Left ventricle myocardium superior (tissue), 1 donor: ENCODE measurements around the gene IPO7. TPM values are rescaled to one million over a fixed set of nuclear protein-coding genes. Genes with fewer than 3 reads are reported as not detected.
"Not testable (repeated sequence)": the region's sequence is repeated elsewhere in the genome, so short reads cannot be mapped to it uniquely, and the experiment has no call there.

Experiments used
- ATAC-seq: fragments of 200-7000 bp; cut with Tn5 transposase; one replicate; pipeline ENCODE4 v1.9.1; 2020; ENCODE audit warnings: mild to moderate bottlenecking, moderate library complexity
- DNase-seq: peaks from one replicate; pipeline ENCODE4 v3.0.0-alpha.2; 2020
- intact Hi-C: fragments of 100-400 bp; cut with micrococcal nuclease; formaldehyde crosslinking; loops from one replicate; pipeline ENCODE4 v1.11.0; 2022
- long read RNA-seq: library from polyadenylated mRNA; unstranded; transcript quantifications from one replicate; pipeline ENCODE4 v2.0.0, GENCODE V29; 2021
- total RNA-seq: library from RNA; stranded (reverse); fragmentation: NEBNext Ultra II Directional; extraction: Animal tissue kit (Norgen Biotek cat#: 25700); gene quantifications from one replicate; pipeline ENCODE4 v1.2.1, GENCODE V29; 2021
- donor health status: DM: no; HTN: yes; CAD: no; lungs with severe emphysema.

IPO7 gene
- total RNA-seq: 146 TPM
- long read RNA-seq, full-length matches to known transcripts: 2 of 33 reads
- long read RNA-seq, partial matches to known transcripts: 13 of 33 reads
- long read RNA-seq, other reads (novel, unspliced or antisense): 18 of 33 reads

- peak; percentile 96 for ATAC-seq
- peak; percentile 94 for DNase-seq
- intact Hi-C loops: no loop called here
Observed at GRCh38 chr11:9384535-9385326, at the start of gene IPO7. Gene IPO7, plus strand, starts transcription at chr11:9384652. Its CDS starts 112 bp downstream, at chr11:9384764.

DNA sequence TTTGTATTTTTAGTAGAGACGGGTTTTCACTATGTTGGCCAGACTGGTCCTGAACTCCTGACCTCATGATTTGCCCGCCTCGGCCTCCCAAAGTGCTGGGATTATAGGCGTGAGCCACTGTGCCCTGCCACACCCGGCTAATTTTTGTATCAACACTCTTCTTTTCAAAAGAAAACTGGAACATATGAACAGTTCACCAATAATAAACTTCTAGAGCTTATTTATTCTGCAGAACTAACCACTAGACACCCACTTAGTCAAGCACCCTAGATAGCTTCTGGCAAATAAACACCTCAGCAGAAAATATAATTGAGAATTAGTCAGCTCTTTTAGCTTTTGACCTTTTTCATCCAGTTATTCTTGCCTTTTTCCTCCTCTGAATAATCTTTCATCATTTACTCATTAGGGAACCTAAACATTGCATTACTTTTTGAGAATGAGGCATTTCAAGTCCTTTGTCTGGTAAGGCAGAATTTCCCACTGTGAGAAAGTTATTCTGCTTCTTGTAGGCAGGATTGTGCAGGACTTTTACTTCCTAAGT lies 42.7 kb upstream of the IPO7 start:
- DNase-seq: no peak
- no peak for ATAC-seq
- intact Hi-C loops: no loop called here

DNA sequence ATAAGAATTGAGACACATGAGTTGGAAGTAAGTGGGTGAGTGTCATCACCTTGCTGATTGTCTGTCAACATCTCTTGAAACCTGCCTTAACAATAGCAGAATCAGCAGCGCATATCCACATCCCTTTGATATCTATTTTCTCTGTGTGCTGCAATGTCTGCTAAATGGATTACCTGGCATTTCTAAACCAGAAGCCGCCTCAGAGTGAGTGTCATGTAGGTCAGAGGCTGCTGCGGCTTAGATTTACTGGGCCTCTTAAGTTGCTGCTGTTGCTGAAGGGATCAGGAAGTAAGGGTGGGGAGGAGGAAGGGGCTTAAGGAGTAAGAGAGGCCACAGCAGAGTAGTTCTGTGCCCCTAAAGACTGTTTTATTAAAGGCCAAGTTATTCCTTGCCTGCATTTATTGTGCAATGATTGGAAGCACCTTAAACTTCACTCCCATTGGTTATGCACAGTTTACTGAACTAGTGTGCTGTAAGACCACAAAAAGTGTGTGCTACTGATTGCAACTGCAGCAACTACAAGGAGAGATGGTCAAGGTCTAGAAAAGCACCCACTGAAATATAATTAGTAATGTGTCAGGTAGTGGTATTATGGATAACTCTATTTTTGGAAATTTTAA lies 40.3 kb upstream of the IPO7 start:
- intact Hi-C loops: no loop called here
- ATAC-seq: no peak
- DNase-seq: no peak

DNA sequence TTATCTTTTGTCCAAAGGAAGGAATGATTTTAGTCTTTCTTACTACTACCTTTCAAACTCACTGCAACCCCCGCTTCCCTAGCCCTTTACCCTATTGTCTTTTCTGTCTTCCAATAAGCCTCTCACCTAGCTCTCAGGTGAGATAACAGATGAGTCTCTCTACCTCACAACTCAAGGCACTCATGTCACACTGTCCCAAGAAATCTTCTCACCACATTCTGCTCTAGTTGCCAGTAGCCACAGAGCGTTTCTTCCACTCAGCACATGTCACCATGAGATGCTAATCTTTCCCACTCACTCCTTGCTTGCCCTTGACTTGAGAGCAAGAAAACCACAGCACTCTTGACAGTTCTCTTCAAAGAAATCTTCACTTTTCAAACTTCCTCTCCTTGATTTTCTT lies 37.4 kb upstream of the IPO7 start:
- intact Hi-C loops: no loop called here
- no peak for ATAC-seq
- DNase-seq: no peak

DNA sequence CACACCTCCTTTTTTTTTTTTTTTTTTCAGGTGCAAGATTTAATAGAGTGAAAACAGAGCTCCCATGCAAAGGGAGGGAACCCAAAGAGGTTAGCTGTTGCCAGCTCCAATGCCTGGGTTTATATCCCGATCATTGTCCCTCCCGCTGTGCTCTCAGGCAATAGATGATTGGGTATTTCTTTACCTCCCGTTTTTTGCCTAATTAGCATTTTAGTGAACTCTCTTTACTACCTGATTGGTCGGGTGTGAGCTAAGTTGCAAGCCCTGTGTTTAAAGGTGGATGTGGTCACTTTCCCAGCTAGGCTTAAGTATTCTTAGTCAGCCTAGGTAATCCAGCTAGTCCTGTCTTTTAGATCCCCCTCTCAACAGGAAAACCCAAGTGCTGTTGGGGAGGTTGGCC lies 36.7 kb upstream of the IPO7 start:
- ATAC-seq, DNase-seq, intact Hi-C loops: not testable (repeated sequence)

GRCh38 chr11:9351321-9351881 lies 33.1 kb upstream of the IPO7 start:
- no peak for DNase-seq
- intact Hi-C loops: no loop called here
- ATAC-seq: peak; percentile 87

GRCh38 chr11:9357041-9357440 lies 27.4 kb upstream of the IPO7 start:
- intact Hi-C loops: no loop called here
- no peak for DNase-seq
- no peak for ATAC-seq

- ATAC-seq, intact Hi-C loops, DNase-seq: not testable (repeated sequence)
Observed at GRCh38 chr11:9360862-9361622, 23.4 kb upstream of the IPO7 start.

DNA sequence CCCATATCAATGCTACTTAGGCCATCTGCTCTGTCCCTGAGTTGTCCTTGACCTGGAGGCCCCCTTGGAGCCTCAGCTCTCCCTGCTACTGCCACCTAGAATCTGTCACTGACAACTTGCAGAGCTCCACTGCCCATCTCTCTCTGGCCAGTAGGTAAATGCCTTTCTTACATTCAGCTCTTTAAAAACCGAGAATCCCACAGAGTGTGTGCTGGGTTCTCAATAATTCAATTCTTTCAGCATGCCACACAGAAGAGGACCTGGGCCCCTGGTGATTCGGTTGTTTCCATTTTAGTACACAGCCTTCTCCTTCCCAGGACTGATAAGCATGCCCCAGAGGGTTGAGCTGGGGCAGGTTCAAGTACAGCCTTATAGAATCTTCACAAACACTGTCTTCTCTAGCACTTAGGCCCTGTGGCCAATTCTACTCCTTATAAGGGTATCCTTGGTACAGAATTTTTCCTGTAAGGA lies 22.0 kb upstream of the IPO7 start:
- DNase-seq (no peak), ATAC-seq (peak; percentile 39)
- intact Hi-C loops: no loop called here

DNA sequence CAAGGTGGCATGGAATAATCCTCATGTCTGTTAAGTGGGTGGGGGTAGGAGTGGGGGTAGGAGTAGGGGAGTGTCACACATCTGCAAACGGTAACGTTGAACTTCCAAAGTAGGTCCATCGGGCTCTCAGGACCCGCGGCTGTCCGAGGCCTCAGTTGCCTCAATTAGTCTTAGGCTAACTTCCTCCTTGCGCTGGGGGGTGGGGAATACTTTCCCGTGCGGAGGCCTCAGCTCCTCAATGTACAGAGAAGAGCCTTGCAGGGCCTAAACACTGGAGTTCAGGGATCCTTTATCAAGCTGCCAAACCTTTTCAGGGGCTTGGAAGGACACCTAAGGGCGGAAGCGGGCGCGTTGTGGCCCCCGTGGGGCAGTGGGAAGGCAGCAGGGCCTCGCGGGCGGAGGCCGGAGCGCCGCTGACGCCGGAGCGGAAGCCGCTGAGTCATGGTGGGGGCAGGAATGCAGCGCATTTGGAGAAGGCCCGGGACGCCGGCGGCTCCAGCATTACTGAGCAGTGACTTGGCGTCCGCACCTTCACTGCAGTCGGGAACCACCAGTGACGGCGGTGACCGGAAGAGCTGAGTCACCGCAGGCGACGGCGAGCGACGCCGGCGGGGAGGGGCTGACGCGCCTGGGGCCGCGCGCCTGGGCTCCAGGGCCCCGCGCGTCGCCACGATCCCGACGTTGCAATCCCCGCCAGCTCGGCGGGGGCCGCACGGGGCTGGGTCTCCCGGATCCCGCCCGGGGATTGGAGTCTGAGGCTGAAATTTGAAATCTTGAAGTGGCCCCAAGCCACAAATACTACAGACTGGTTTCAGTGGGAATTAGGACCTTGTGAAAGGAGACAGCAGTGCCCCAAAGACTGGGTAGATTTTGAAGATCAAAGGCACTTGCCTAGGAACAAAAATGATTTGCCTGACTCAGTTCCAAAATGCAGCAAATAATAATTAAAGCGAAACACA lies 20.2 kb upstream of the IPO7 start:
- intact Hi-C loops: no loop called here
- DNase-seq: peak; percentile 97
- peak; percentile 97 for ATAC-seq

DNA sequence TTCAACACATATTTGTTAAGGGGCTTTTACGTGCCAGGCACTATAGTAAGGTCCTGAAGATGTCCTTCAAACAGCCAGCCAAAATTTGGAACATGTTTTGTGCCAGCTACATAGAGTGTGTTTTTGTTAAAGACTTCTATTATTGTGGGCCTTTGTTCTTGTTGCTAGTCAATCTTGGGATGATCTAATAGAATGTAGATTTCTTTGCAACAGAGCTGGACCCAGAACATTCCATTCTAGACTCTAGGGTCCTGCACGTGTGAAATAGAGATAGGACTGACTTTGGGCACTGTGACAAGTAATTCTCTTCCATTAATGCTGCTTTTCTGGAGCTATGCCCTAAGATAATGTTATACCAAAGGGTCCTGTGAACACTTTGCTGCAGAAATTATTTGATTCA lies 16.9 kb upstream of the IPO7 start:
- DNase-seq (no peak), ATAC-seq (no peak)
- intact Hi-C loops: no loop called here

DNA sequence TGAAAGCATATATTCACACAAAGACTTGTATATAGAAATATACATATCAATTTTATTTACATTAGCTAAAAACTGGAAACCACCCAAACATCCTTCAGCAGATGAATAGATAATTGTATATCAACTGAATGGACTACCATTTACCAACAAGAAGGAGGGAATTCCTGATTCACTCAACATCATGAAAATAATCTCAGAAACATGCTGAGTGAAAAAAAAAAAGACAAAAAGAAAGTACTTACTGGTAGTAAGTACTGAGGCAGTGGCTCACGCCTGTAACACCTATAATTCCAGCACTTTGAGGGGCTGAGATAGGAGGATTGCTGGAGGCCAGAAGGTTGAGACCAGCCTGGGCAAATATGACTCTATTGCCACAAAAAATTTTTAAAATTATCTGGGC lies 7.4 kb upstream of the IPO7 start:
- DNase-seq (no peak), ATAC-seq (no peak)
- intact Hi-C loops: no loop called here

DNA sequence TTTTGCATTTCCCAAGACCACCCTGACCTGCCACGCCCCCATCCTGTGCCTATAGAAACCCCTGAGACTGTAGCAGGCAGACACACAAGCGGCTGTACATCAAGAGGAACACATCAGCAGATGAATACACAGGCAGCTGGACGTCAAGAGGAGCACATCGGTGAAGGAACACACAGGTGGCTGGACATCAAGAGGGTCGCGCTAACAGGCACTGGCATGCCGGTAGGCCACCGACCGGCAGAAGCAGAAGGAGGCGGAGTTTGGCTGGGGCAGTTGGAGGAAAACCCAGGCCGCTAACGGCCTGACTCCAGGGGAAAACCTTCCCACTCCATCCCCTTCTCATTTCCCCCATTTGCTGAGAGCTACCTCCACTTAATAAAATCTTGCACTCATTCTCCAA lies 5.4 kb upstream of the IPO7 start:
- DNase-seq (no peak), ATAC-seq (no peak)
- intact Hi-C loops: no loop called here

DNA sequence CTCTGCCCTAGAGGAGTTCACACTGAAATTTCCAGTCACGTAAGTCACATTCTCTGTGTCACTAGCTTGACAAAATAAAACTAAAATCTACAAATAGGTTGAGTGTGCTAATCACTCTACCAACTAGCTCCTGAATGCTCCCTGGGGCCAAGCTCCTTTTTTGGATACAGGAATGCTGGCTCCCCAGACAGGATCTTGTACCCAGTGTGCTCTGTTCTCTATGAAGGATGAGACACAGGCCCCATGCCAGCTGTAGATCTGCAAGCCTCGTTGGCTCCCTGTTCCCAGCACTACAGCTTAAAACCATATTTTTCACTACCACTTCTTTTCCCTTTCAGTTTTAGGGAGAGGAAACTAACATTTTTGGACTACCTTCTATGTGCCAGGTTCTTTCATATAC lies 3.7 kb upstream of the IPO7 start:
- intact Hi-C loops: no loop called here
- peak; percentile 56 for ATAC-seq
- peak; percentile 54 for DNase-seq

DNA sequence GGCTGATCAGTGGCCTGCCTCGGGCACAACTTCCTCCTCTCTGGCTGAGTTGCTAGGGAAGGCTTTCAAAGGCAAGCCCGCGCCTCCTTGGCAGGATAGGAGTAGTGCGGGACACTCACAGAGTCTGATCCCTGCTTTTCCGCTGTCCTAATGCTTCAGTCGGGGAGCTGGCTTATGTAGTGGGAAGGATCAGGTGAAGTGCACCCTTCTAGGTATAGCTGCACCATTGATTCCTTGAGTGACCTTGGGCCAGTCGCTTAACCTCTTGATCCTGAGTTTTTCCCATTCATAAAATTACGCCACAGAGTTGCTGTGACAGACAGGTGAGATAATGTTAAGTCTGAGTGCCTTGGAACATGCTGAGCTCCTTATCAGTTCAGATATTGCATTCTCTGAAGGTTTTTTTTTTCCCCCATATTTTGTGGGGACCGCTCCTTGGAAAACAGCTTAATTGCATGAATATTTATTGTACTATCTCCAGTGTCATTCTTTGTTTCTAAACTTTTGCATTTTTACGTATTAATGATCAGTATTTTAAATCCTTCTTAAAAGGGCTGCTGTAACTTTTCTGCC lies 961 bp downstream of the IPO7 start:
- intact Hi-C loops: no loop called here
- peak; percentile 48 for ATAC-seq

GRCh38 chr11:9386086-9386485 lies 1.6 kb downstream of the IPO7 start:
- no peak for ATAC-seq
- intact Hi-C loops: no loop called here
- DNase-seq: no peak

More for the DNA sequence above, 961 bp downstream of the IPO7 start:
- no peak for DNase-seq

GRCh38 chr11:9386901-9387300 lies 2.4 kb downstream of the IPO7 start:
- intact Hi-C loops: no loop called here
- ATAC-seq: no peak
- DNase-seq: no peak

- intact Hi-C loops: no loop called here
- DNase-seq: no peak
- ATAC-seq: no peak
Observed at GRCh38 chr11:9396310-9396709, 11.9 kb downstream of the IPO7 start.
